Measurements from ENCODE around the gene REV1.

GRCh38 chr2:99431587-99432275, 58.1 kb downstream of the REV1 start:
- no peak for TF ChIP-seq ISL1 (CRISPR knock-in tag; IDR thresholded peaks at IDR 0.05)
- TF ChIP-seq ZFP30 (CRISPR knock-in tag; IDR thresholded peaks at IDR 0.05) = no peak
- no peak for TF ChIP-seq CREB5 (CRISPR knock-in tag; IDR thresholded peaks at IDR 0.05; ENCODE audit: low read depth)
- TF ChIP-seq ZFP3 (CRISPR knock-in tag; IDR thresholded peaks at IDR 0.05) = no peak
- TF ChIP-seq SNAI2 (CRISPR knock-in tag; IDR thresholded peaks at IDR 0.05) = no peak
- no peak for TF ChIP-seq BACH2 (CRISPR knock-in tag; IDR thresholded peaks at IDR 0.05; ENCODE audit: borderline replicate concordance)
- TF ChIP-seq RARB (CRISPR knock-in tag; IDR thresholded peaks at IDR 0.05) = no peak
- TF ChIP-seq ARNTL (CRISPR knock-in tag; IDR thresholded peaks at IDR 0.05; ENCODE audit: borderline replicate concordance, low read depth) = no peak
- TF ChIP-seq PPARA (CRISPR knock-in tag; IDR thresholded peaks at IDR 0.05; ENCODE audit: borderline replicate concordance) = no peak
- no peak for TF ChIP-seq ZNF565 (CRISPR knock-in tag; conservative IDR thresholded peaks at IDR 0.05; ENCODE audit: low read depth)
- no peak for TF ChIP-seq POU6F1 (CRISPR knock-in tag; IDR thresholded peaks at IDR 0.05; ENCODE audit: borderline replicate concordance, low read depth)
- TF ChIP-seq CSDC2 (CRISPR knock-in tag; IDR thresholded peaks at IDR 0.05) = no peak
- no peak for TF ChIP-seq TSHZ2 (CRISPR knock-in tag; IDR thresholded peaks at IDR 0.05)
